GM03348 (cell line): Measurements from ENCODE around the gene EPB41L4A.

Experiments
- DNase-seq: peaks from one replicate; pipeline ENCODE4 v3.0.0; 2012; ENCODE audit warnings: low spot score

EPB41L4A gene

DNA sequence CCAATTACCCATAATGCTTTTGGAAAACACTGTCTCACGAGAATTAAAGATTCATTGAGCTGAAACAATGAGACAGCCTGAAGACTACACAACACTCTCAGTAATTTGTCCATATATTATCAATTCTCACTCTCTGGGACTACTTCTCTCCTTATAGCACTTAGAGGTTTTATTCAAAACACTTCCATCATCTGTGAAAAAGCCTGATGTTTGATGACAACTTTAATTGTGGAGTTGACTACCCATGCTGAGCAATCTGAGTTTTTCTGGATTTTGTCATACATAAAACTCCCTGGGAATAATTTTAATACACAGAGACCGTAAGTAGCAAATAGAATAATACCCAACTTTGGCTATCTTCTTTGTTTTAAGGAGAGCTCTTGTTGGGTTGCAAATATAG is 305.5 kb downstream of the EPB41L4A start:
- DNase-seq = no peak
